Left lung (tissue), 10 donors: ENCODE results near the gene OR51L1. TPM values are rescaled to one million over a fixed set of nuclear protein-coding genes. Genes with fewer than 3 reads are reported as not detected.
A peak's percentile ranks its signal among the peaks of the same experiment; 100 is the strongest.

ENCODE experiments used
- ATAC-seq: fragments of 200-7000 bp; cut with Tn5 transposase; one replicate; pipeline ENCODE4 v1.9.1; 2020; ENCODE audit warnings: moderate library complexity
- DNase-seq, 4 donors: peaks; one replicate each; pipeline ENCODE4 v3.0.0-alpha.2; 2013 to 2020
- H3K27ac ChIP-seq, 2 donors: fragments of 200-600 bp; sonication (generic) in 1 of 2; one replicate each; pipeline versions ENCODE4 v1.5.0 to v1.8.0; 2020 to 2021
- H3K27me3 ChIP-seq, 2 donors: fragments of 200-600 bp; sonication (generic) in 1 of 2; one replicate each; pipeline versions ENCODE4 v1.5.0 to v1.8.0; 2020 to 2021
- H3K36me3 ChIP-seq, 2 donors: fragments of 200-600 bp; sonication (generic) in 1 of 2; one replicate each; pipeline versions ENCODE4 v1.5.0 to v1.8.0; 2020 to 2021
- H3K4me1 ChIP-seq, 2 donors: fragments of 200-600 bp; one replicate each; pipeline ENCODE4 v1.8.0; 2021
- H3K4me3 ChIP-seq, 2 donors: fragments of 200-600 bp; sonication (generic) in 1 of 2; one replicate each; pipeline versions ENCODE4 v1.5.0 to v1.8.0; 2020 to 2021; ENCODE audit warnings: mild to moderate bottlenecking in 1 of 2
- H3K9me3 ChIP-seq, 2 donors: fragments of 200-600 bp; sonication (generic) in 1 of 2; one replicate each; pipeline versions ENCODE4 v1.5.0 to v1.8.0; 2020 to 2021
- intact Hi-C, 2 donors: fragments of 100-400 bp; cut with DNase I; formaldehyde crosslinking; loops; one replicate each; pipeline versions ENCODE4 v1.11.2 to v1.14.2; 2022
- polyA plus RNA-seq, 6 donors: library from polyadenylated mRNA; unstranded; fragments of 120-200 nt; gene quantifications; one replicate each; pipeline ENCODE4 v1.2.1, GENCODE V29; 2013; ENCODE audit not compliant: insufficient read length in 6 of 6
- total RNA-seq, 2 donors: library from RNA; stranded (reverse); fragmentation: NEBNext Ultra II Directional; extraction: Animal tissue kit (Norgen Biotek cat#: 25700); gene quantifications; one replicate each; pipeline ENCODE4 v1.2.1, GENCODE V29; 2021
- TF ChIP-seq, protein P1 (sequence below), 2 donors: fragments of 200-600 bp; sonication (generic) in 1 of 2; IDR thresholded peaks; one replicate each; pipeline versions ENCODE4 v1.5.0 to v1.8.0; 2021; ENCODE audit warnings: antibody characterized with exemption in 2 of 2
- donor health status: DM: no; HTN: yes; CAD: no.
- donor health status: DM: no; HTN: no; CAD: no.

Gene OR51L1
- total and polyA plus RNA-seq, 8 donors = 0.01 to 0.06 (median 0.03) TPM; not detected in 3

GRCh38 chr11:4962816-4963215 lies 31.8 kb upstream of the OR51L1 start:
- no peak for DNase-seq
- Histone ChIP-seq H3K4me3 (no peak overlapping the region), H3K36me3 (no peaks in the 10 kb centered on the region), H3K9me3 (peaks cover 0 to 3% of the 10 kb centered on the region in 2 donors), H3K4me1 (no peaks in the 10 kb centered on the region), H3K27ac (no peak overlapping the region), H3K27me3 (no peaks in the 10 kb centered on the region)
- TF ChIP-seq, protein P1, sequence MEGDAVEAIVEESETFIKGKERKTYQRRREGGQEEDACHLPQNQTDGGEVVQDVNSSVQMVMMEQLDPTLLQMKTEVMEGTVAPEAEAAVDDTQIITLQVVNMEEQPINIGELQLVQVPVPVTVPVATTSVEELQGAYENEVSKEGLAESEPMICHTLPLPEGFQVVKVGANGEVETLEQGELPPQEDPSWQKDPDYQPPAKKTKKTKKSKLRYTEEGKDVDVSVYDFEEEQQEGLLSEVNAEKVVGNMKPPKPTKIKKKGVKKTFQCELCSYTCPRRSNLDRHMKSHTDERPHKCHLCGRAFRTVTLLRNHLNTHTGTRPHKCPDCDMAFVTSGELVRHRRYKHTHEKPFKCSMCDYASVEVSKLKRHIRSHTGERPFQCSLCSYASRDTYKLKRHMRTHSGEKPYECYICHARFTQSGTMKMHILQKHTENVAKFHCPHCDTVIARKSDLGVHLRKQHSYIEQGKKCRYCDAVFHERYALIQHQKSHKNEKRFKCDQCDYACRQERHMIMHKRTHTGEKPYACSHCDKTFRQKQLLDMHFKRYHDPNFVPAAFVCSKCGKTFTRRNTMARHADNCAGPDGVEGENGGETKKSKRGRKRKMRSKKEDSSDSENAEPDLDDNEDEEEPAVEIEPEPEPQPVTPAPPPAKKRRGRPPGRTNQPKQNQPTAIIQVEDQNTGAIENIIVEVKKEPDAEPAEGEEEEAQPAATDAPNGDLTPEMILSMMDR (IDR thresholded peaks at IDR 0.05) = no peak
- intact Hi-C loops = no loop called here
- no peak for ATAC-seq

GRCh38 chr11:4975436-4975835 lies 19.2 kb upstream of the OR51L1 start:
- no peak for DNase-seq
- no peaks in the 10 kb centered on the region for H3K27me3 ChIP-seq

GRCh38 chr11:4979036-4979435 lies 15.6 kb upstream of the OR51L1 start:
- no peaks in the 10 kb centered on the region for H3K36me3 ChIP-seq
- H3K9me3 ChIP-seq = no peaks in the 10 kb centered on the region
- H3K27me3 ChIP-seq = no peaks in the 10 kb centered on the region
- no peaks in the 10 kb centered on the region for H3K4me1 ChIP-seq
- peak in 2 of 4 donors; percentile 3 to 19 for DNase-seq
- H3K27ac ChIP-seq = no peak overlapping the region
- intact Hi-C loops = no loop called here
- TF ChIP-seq, protein P1 (IDR thresholded peaks at IDR 0.05) = no peak
- no peak for ATAC-seq
- no peak overlapping the region for H3K4me3 ChIP-seq

More at GRCh38 chr11:4975436-4975835, 19.2 kb upstream of the OR51L1 start:
- TF ChIP-seq, protein P1 (IDR thresholded peaks at IDR 0.05) = no peak
- Histone ChIP-seq H3K4me1 (no peaks in the 10 kb centered on the region), H3K27ac (no peak overlapping the region), H3K4me3 (no peak overlapping the region), H3K36me3 (no peaks in the 10 kb centered on the region), H3K9me3 (no peaks in the 10 kb centered on the region)
- intact Hi-C loops = no loop called here
- no peak for ATAC-seq

- H3K36me3 ChIP-seq = no peaks in the 10 kb centered on the region
- no peak overlapping the region for H3K27ac ChIP-seq
- H3K4me3 ChIP-seq = no peak overlapping the region
- ATAC-seq (no peak), DNase-seq (no peak)
- no peaks in the 10 kb centered on the region for H3K27me3 ChIP-seq
- TF ChIP-seq, protein P1 (IDR thresholded peaks at IDR 0.05) = no peak
- no peaks in the 10 kb centered on the region for H3K9me3 ChIP-seq
- intact Hi-C loops = no loop called here
- no peaks in the 10 kb centered on the region for H3K4me1 ChIP-seq
These were observed 12.0 kb upstream of the OR51L1 start for GRCh38 chr11:4982678-4983077.

DNA sequence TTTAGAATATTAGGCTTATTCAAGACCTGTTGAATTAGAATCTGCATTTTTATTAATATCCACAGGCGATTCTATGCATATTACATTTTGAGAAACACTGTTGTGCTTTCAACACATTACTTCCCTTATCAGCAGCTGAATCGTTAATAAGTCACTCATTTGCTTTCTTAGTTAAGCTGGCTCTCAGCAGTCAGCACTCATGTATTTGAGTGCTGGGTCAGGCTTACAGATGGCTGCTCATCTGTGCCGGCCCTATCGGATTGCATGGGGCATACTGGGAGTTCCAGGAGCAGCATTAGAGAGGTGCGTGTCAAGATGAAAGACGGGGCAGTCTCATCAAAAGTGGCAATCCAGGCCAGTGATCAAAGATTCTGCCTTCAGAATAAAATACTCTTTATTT lies 10.8 kb upstream of the OR51L1 start:
- ATAC-seq = peak; percentile 95
- TF ChIP-seq, protein P1 (IDR thresholded peaks at IDR 0.05) = no peak
- no peak overlapping the region for H3K4me3 ChIP-seq
- intact Hi-C loops = no loop called here
- H3K27ac ChIP-seq = no peak overlapping the region
- no peaks in the 10 kb centered on the region for H3K36me3 ChIP-seq
- no peaks in the 10 kb centered on the region for H3K9me3 ChIP-seq
- peak in 1 of 4 donors; percentile 62 for DNase-seq
- H3K27me3 ChIP-seq = no peaks in the 10 kb centered on the region
- no peaks in the 10 kb centered on the region for H3K4me1 ChIP-seq
